Stimulated activated CD4-positive, alpha-beta T cell treated with anti-CD3 and anti-CD28 coated beads, Interleukin-4, amount 100 ng/mL, for 48 hours (primary cell): ENCODE measurements around the gene TTF1.

Source experiments
- DNase-seq, 2 donors: peaks; one replicate each; pipeline ENCODE4 v3.0.0-alpha.2; 2020; ENCODE audit warnings: low read depth in 2 of 2

TTF1 gene

GRCh38 chr9:132406554-132407122 is at the start of gene TTF1:
Gene TTF1 (minus strand): TSS chr9:132406840. CDS start chr9:132402821, 4,019 bp downstream.
- DNase-seq, result peak; percentile 92

GRCh38 chr9:132456241-132456640 is 49.6 kb upstream of the TTF1 start:
- DNase-seq, result no peak

- DNase-seq, result no peak
Observed at GRCh38 chr9:132451276-132451675, 44.6 kb upstream of the TTF1 start.

GRCh38 chr9:132447902-132448301 is 41.3 kb upstream of the TTF1 start:
- no peak for DNase-seq

- no peak for DNase-seq
Observed at GRCh38 chr9:132447346-132447745, 40.7 kb upstream of the TTF1 start.

- DNase-seq, result no peak
Observed at GRCh38 chr9:132446887-132447286, 40.2 kb upstream of the TTF1 start.

- no peak for DNase-seq
Observed at GRCh38 chr9:132443951-132444607, 37.4 kb upstream of the TTF1 start.

- no peak for DNase-seq
Observed at GRCh38 chr9:132441404-132441803, 34.8 kb upstream of the TTF1 start.

- no peak for DNase-seq
Observed at GRCh38 chr9:132440735-132441134, 34.1 kb upstream of the TTF1 start.

GRCh38 chr9:132439153-132439552 is 32.5 kb upstream of the TTF1 start:
- DNase-seq, result no peak

- no peak for DNase-seq
Observed at GRCh38 chr9:132434881-132435280, 28.2 kb upstream of the TTF1 start.

- no peak for DNase-seq
Observed at GRCh38 chr9:132430998-132431397, 24.4 kb upstream of the TTF1 start.

- DNase-seq, result no peak
Observed at GRCh38 chr9:132426639-132427414, 20.2 kb upstream of the TTF1 start.

- DNase-seq, result no peak
Observed at GRCh38 chr9:132425675-132426062, 19.0 kb upstream of the TTF1 start.

GRCh38 chr9:132424857-132425674 is 18.4 kb upstream of the TTF1 start:
- no peak for DNase-seq

GRCh38 chr9:132423503-132423902 is 16.9 kb upstream of the TTF1 start:
- no peak for DNase-seq

- DNase-seq, result no peak
Observed at GRCh38 chr9:132422574-132422973, 15.9 kb upstream of the TTF1 start.

GRCh38 chr9:132418726-132419363 is 12.2 kb upstream of the TTF1 start:
- DNase-seq, result no peak

- DNase-seq, result no peak
Observed at GRCh38 chr9:132415181-132415580, 8.5 kb upstream of the TTF1 start.

- DNase-seq, result no peak
Observed at GRCh38 chr9:132414731-132415130, 8.1 kb upstream of the TTF1 start.

GRCh38 chr9:132413926-132414325 is 7.3 kb upstream of the TTF1 start:
- no peak for DNase-seq

GRCh38 chr9:132412089-132412488 is 5.4 kb upstream of the TTF1 start:
- DNase-seq, result peak in 1 of 2 donors; percentile 8
